IMR-90 (cell line): Measurements from ENCODE around the gene TACC2. TPM values are rescaled to one million over a fixed set of nuclear protein-coding genes. Genes with fewer than 3 reads are reported as not detected.

Source experiments
- ATAC-seq: fragments of 200-7000 bp; cut with Tn5 transposase; 2 replicates; pipeline ENCODE4 v1.9.1; 2020; ENCODE audit warnings: low read depth, mild to moderate bottlenecking, moderate library complexity
- BruUV-seq: library from RNA; stranded (reverse); fragments of 400-500 nt; replicated peaks from 2 replicates; lab custom pipeline; 2021; lab: Mats Ljungman, UMichigan
- CTCF ChIA-PET: fragments of 300-600 bp; formaldehyde crosslinking; extraction: SDS; loops from one replicate; lab custom pipeline; 2021; ENCODE audit warnings: antibody characterized with exemption; lab: Yijun Ruan, JAX
- POLR2A ChIA-PET: fragments of 300-600 bp; sonication (Branson Sonifier 250); formaldehyde crosslinking; loops from one replicate; lab custom pipeline; 2022; ENCODE audit warnings: antibody characterized with exemption; ENCODE audit not compliant: unreplicated experiment; lab: Charles Lee
- DNase-seq: peaks from one replicate; pipeline ENCODE4 v3.0.0; 2013
- H2AFZ ChIP-seq: replicated peaks from 2 replicates; pipeline ENCODE3; 2013; ENCODE audit warnings: low read length, mild to moderate bottlenecking; ENCODE audit not compliant: poor library complexity
- H2AK5ac ChIP-seq: 2 replicates; pipeline ENCODE4 v1.6.1; 2013; ENCODE audit warnings: low read depth, low read length, inconsistent platforms
- H2AK9ac ChIP-seq: replicated peaks from 2 replicates; pipeline ENCODE3; 2013; ENCODE audit warnings: mild to moderate bottlenecking, low read depth, low read length, moderate library complexity; ENCODE audit not compliant: poor library complexity
- H2BK120ac ChIP-seq: 2 replicates; pipeline ENCODE4 v1.6.1; 2013; ENCODE audit warnings: low read depth, low read length, inconsistent platforms
- H2BK15ac ChIP-seq: 3 replicates; pipeline ENCODE4 v1.6.1; 2013; ENCODE audit warnings: low read depth, low read length, inconsistent platforms
- H2BK20ac ChIP-seq: 2 replicates; pipeline ENCODE4 v1.6.1; 2013; ENCODE audit warnings: low read depth, mild to moderate bottlenecking, inconsistent platforms, low read length, moderate library complexity
- H2BK5ac ChIP-seq: 2 replicates; pipeline ENCODE4 v1.6.1; 2013; ENCODE audit warnings: mild to moderate bottlenecking, low read depth, low read length, inconsistent platforms; ENCODE audit not compliant: poor library complexity, severe bottlenecking
- H3K14ac ChIP-seq: replicated peaks from 2 replicates; pipeline ENCODE4 v1.6.1; 2013; ENCODE audit warnings: low read depth, low read length, inconsistent platforms
- H3K18ac ChIP-seq: 2 replicates; pipeline ENCODE4 v1.6.1; 2013; ENCODE audit warnings: low read depth, low read length, control low read depth
- H3K23ac ChIP-seq: 2 replicates; pipeline ENCODE4 v1.6.1; 2013; ENCODE audit warnings: low read depth, low read length, inconsistent platforms
- H3K27ac ChIP-seq: 2 replicates; pipeline ENCODE4 v1.5.1; 2013; ENCODE audit warnings: mild to moderate bottlenecking, control low read depth, low read length; ENCODE audit not compliant: insufficient read depth
- H3K27me3 ChIP-seq: 2 replicates; pipeline ENCODE4 v1.6.1; 2013; ENCODE audit warnings: low read length; ENCODE audit not compliant: control insufficient read depth, insufficient read depth
- H3K36me3 ChIP-seq: 2 replicates; pipeline ENCODE4 v1.6.1; 2013; ENCODE audit warnings: low read length, mixed read lengths; ENCODE audit not compliant: control insufficient read depth, insufficient read depth
- H3K4ac ChIP-seq: 2 replicates; pipeline ENCODE4 v1.6.1; 2013; ENCODE audit warnings: low read depth, low read length, inconsistent platforms
- H3K4me1 ChIP-seq: 2 replicates; pipeline ENCODE4 v1.6.1; 2013; ENCODE audit warnings: low read length, mixed read lengths; ENCODE audit not compliant: control insufficient read depth, insufficient read depth
- H3K4me2 ChIP-seq: 2 replicates; pipeline ENCODE4 v1.6.1; 2013; ENCODE audit warnings: low read depth, mild to moderate bottlenecking, control low read depth, low read length, moderate library complexity
- H3K4me3 ChIP-seq: 2 replicates; pipeline ENCODE4 v1.5.1; 2013; ENCODE audit warnings: low read depth, mild to moderate bottlenecking, control low read depth, low read length, moderate library complexity; ENCODE audit not compliant: insufficient read depth
- H3K56ac ChIP-seq: 2 replicates; pipeline ENCODE4 v1.6.1; 2013; ENCODE audit warnings: low read length, inconsistent platforms; ENCODE audit not compliant: insufficient read depth; ENCODE audit errors: extremely low read depth
- H3K79me1 ChIP-seq, 2 experiments: 2 replicates each; pipeline ENCODE4 v1.6.1; 2013; ENCODE audit warnings: low read length in 2 of 2, inconsistent platforms in 1 of 2, low read depth in 1 of 2
- H3K9ac ChIP-seq: 2 replicates; pipeline ENCODE4 v1.6.1; 2013; ENCODE audit warnings: low read depth, low read length, control low read depth
- H3K9me1 ChIP-seq: 2 replicates; pipeline ENCODE4 v1.6.1; 2013; ENCODE audit warnings: low read length, inconsistent platforms; ENCODE audit not compliant: insufficient read depth
- H3K9me3 ChIP-seq: 2 replicates; pipeline ENCODE4 v1.6.1; 2013; ENCODE audit warnings: low read length; ENCODE audit not compliant: control insufficient read depth, insufficient read depth
- H4K20me1 ChIP-seq: 2 replicates; pipeline ENCODE4 v1.6.1; 2013; ENCODE audit warnings: low read length, inconsistent platforms; ENCODE audit not compliant: insufficient read depth
- H4K5ac ChIP-seq: 2 replicates; pipeline ENCODE4 v1.6.1; 2013; ENCODE audit warnings: mild to moderate bottlenecking, low read depth, low read length, control low read depth
- H4K8ac ChIP-seq, 2 experiments: 2 replicates each; pipeline ENCODE4 v1.6.1; 2013; ENCODE audit warnings: low read depth in 2 of 2, low read length in 2 of 2, control low read depth in 1 of 2, inconsistent platforms in 1 of 2
- H4K91ac ChIP-seq: 2 replicates; pipeline ENCODE4 v1.6.1; 2013; ENCODE audit warnings: low read depth, low read length, inconsistent platforms; ENCODE audit not compliant: insufficient read depth
- BHLHE40 ChIP-seq: fragments of 150-350 bp; IDR thresholded peaks from 2 replicates; pipeline ENCODE4 v1.6.1; 2016; ENCODE audit warnings: mild to moderate bottlenecking, low read depth, low read length
- CHD1 ChIP-seq: IDR thresholded peaks from 2 replicates; pipeline ENCODE4 v1.6.1; 2012; ENCODE audit warnings: low read depth, low read length, improper control_type of control experiment
- FOS ChIP-seq: fragments of 150-350 bp; IDR thresholded peaks from 2 replicates; pipeline ENCODE4 v1.6.1; 2016; ENCODE audit warnings: low read depth, low read length
- MAZ ChIP-seq: IDR thresholded peaks from 2 replicates; pipeline ENCODE4 v1.6.1; 2012; ENCODE audit warnings: low read depth, mild to moderate bottlenecking, low read length, improper control_type of control experiment, moderate library complexity, borderline replicate concordance
- MXI1 ChIP-seq: IDR thresholded peaks from 2 replicates; pipeline ENCODE4 v1.6.1; 2012; ENCODE audit warnings: low read depth, mild to moderate bottlenecking, low read length, moderate library complexity, borderline replicate concordance
- NFE2L2 ChIP-seq: fragments of 150-350 bp; IDR thresholded peaks from 2 replicates; pipeline ENCODE4 v1.6.1; 2016; ENCODE audit warnings: low read depth, mild to moderate bottlenecking, low read length
- RAD21 ChIP-seq: IDR thresholded peaks from 2 replicates; pipeline ENCODE4 v1.6.1; 2012; ENCODE audit warnings: low read length, improper control_type of control experiment
- RCOR1 ChIP-seq: IDR thresholded peaks from 2 replicates; pipeline ENCODE4 v1.6.1; 2012; ENCODE audit warnings: mild to moderate bottlenecking, low read length, improper control_type of control experiment; ENCODE audit not compliant: insufficient replicate concordance
- RFX5 ChIP-seq: IDR thresholded peaks from 2 replicates; pipeline ENCODE4 v1.8.0; 2012; ENCODE audit warnings: low read depth, mild to moderate bottlenecking, low read length, moderate library complexity
- SMC3 ChIP-seq: fragments of 150-350 bp; IDR thresholded peaks from 2 replicates; pipeline ENCODE4 v1.6.1; 2016; ENCODE audit warnings: low read depth, mild to moderate bottlenecking, antibody characterized with exemption, low read length, moderate library complexity
- WGBS, 2 experiments: methylation state at CpG; one replicate each; pipeline versions ENCODE4 v1.1.5 to v1.1.7; 2013; ENCODE audit warnings: missing lambda C conversion rate in 2 of 2; ENCODE audit not compliant: insufficient read length in 1 of 2; ENCODE audit errors: extremely low coverage in 2 of 2; 5-methylcytosine and 5-hydroxymethylcytosine counted together
- dilution Hi-C: fragments of 300-500 bp; cut with HindIII; formaldehyde crosslinking; loops from one replicate; pipeline ENCODE4 v1.14.3; 2018; ENCODE audit warnings: low sequenced_read_pairs; ENCODE audit not compliant: unreplicated experiment
- in situ Hi-C: fragments of 300-500 bp; cut with MboI; formaldehyde crosslinking; loops from 3 replicates; pipeline ENCODE4 v1.14.3; 2019; ENCODE audit warnings: low sequenced_read_pairs, inconsistent platforms, mixed read lengths
- intact Hi-C: fragments of 100-400 bp; cut with micrococcal nuclease; formaldehyde crosslinking; loops from 2 replicates; pipeline ENCODE4 v1.10.0; 2022
- polyA plus RNA-seq, 3 experiments: library from polyadenylated mRNA; depleted of rRNA; stranded (reverse); fragments of >200 nt; gene quantifications; 2 replicates each; pipeline ENCODE4 v1.2.3, GENCODE V29; 2012; ENCODE audit warnings: low replicate concordance in 1 of 3
- total RNA-seq: library from RNA; depleted of rRNA; stranded (reverse); fragments of >200 nt; gene quantifications from 2 replicates; pipeline ENCODE4 v1.2.3, GENCODE V29; 2012
- TF ChIP-seq, protein P1 (sequence below): conservative IDR thresholded peaks from 2 replicates; pipeline ENCODE4 v1.5.1; 2012; ENCODE audit warnings: mild to moderate bottlenecking, low read depth, low read length, improper control_type of control experiment
- TF ChIP-seq, protein P2 (sequence below): fragments of 150-350 bp; IDR thresholded peaks from 2 replicates; pipeline ENCODE4 v1.6.1; 2017; ENCODE audit warnings: mild to moderate bottlenecking, antibody characterized with exemption, low read length, low read depth
- TF ChIP-seq, protein P3 (sequence below): fragments of 150-350 bp; IDR thresholded peaks from 2 replicates; pipeline ENCODE4 v1.6.1; 2016; ENCODE audit warnings: low read depth, mild to moderate bottlenecking, low read length, moderate library complexity, borderline replicate concordance

Gene TACC2
- total and polyA plus RNA-seq, 2 of the 4 experiments (the other 2 are of a cell fraction): 2.9 to 15.4 TPM

DNA sequence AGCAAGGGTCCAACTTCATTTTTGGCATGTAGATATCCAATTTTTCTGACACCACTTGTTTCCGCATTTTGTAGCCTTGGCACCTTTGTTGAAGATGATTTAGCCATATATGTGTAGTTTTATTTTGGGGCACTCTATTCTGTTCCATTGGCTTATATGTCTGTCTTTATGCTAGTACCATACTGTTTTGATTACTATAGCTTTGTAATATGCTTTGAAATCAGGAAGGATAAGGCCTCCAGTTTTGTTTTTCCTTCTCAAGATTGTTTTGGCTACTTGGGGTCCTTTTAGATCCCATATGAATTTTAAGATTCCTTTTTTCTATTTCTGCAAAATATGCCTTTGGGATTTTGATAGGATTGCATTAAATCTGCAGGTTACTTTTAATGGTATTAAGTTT lies 272.6 kb downstream of the TACC2 start:
- no peak overlapping the region for H2BK120ac ChIP-seq
- H4K8ac ChIP-seq: no peak overlapping the region
- no peak overlapping the region for H3K4ac ChIP-seq
- no peak overlapping the region for H3K56ac ChIP-seq
- no peak overlapping the region for H2BK15ac ChIP-seq
- dilution Hi-C loops (no loop called here), in situ Hi-C loops (no loop called here), intact Hi-C loops (loop anchor here (10.0 kb wide), 2 partner anchors 207 to 337 kb away; partner anchors contain the start of gene ATE1)
- H3K4me2 ChIP-seq: no peak overlapping the region
- DNase-seq: no peak
- no peaks in the 10 kb centered on the region for H3K9me3 ChIP-seq
- no peak overlapping the region for H2AK9ac ChIP-seq
- H2BK5ac ChIP-seq: no peak overlapping the region
- CTCF ChIA-PET: no interaction called here
- no CpG with 5 or more reads among the region's 1 CpG for WGBS, 2 experiments
- no peak for TF ChIP-seq NFE2L2
- TF ChIP-seq RAD21: no peak
- TF ChIP-seq RCOR1: no peak
- TF ChIP-seq, protein P1, sequence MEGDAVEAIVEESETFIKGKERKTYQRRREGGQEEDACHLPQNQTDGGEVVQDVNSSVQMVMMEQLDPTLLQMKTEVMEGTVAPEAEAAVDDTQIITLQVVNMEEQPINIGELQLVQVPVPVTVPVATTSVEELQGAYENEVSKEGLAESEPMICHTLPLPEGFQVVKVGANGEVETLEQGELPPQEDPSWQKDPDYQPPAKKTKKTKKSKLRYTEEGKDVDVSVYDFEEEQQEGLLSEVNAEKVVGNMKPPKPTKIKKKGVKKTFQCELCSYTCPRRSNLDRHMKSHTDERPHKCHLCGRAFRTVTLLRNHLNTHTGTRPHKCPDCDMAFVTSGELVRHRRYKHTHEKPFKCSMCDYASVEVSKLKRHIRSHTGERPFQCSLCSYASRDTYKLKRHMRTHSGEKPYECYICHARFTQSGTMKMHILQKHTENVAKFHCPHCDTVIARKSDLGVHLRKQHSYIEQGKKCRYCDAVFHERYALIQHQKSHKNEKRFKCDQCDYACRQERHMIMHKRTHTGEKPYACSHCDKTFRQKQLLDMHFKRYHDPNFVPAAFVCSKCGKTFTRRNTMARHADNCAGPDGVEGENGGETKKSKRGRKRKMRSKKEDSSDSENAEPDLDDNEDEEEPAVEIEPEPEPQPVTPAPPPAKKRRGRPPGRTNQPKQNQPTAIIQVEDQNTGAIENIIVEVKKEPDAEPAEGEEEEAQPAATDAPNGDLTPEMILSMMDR: no peak
- TF ChIP-seq RFX5: no peak
- TF ChIP-seq CHD1: no peak
- no peak for TF ChIP-seq SMC3
- TF ChIP-seq, protein P2, sequence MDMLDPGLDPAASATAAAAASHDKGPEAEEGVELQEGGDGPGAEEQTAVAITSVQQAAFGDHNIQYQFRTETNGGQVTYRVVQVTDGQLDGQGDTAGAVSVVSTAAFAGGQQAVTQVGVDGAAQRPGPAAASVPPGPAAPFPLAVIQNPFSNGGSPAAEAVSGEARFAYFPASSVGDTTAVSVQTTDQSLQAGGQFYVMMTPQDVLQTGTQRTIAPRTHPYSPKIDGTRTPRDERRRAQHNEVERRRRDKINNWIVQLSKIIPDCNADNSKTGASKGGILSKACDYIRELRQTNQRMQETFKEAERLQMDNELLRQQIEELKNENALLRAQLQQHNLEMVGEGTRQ: no peak
- TF ChIP-seq MAZ: no peak
- TF ChIP-seq, protein P3, sequence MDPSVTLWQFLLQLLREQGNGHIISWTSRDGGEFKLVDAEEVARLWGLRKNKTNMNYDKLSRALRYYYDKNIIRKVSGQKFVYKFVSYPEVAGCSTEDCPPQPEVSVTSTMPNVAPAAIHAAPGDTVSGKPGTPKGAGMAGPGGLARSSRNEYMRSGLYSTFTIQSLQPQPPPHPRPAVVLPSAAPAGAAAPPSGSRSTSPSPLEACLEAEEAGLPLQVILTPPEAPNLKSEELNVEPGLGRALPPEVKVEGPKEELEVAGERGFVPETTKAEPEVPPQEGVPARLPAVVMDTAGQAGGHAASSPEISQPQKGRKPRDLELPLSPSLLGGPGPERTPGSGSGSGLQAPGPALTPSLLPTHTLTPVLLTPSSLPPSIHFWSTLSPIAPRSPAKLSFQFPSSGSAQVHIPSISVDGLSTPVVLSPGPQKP: no peak
- no peak for TF ChIP-seq MXI1
- no peak for TF ChIP-seq BHLHE40
- no peak for TF ChIP-seq FOS
- no peak overlapping the region for H3K23ac ChIP-seq
- no peak overlapping the region for H3K9ac ChIP-seq
- H2BK20ac ChIP-seq: no peak overlapping the region
- no peak overlapping the region for H4K91ac ChIP-seq
- no peak overlapping the region for H3K18ac ChIP-seq
- H3K36me3 ChIP-seq: no peaks in the 10 kb centered on the region
- H3K27ac ChIP-seq: no peak overlapping the region
- no peak for ATAC-seq
- no TSS peak for BruUV-seq
- POLR2A ChIA-PET: no interaction called here
- H2AK5ac ChIP-seq: no peak overlapping the region
- H3K4me3 ChIP-seq: no peak overlapping the region
- H2AFZ ChIP-seq: no peak overlapping the region
- peaks cover 15% of the 10 kb centered on the region for H3K4me1 ChIP-seq
- no peaks in the 10 kb centered on the region for H4K20me1 ChIP-seq
- peaks cover 0 to 8% of the 10 kb centered on the region in 2 experiments; a peak in 1 of 4 replicates for H3K79me1 ChIP-seq
- no peak overlapping the region for H4K5ac ChIP-seq
- H3K27me3 ChIP-seq: no peaks in the 10 kb centered on the region
- peaks cover 4% of the 10 kb centered on the region; the same call in 1 of the 2 replicates for H3K9me1 ChIP-seq
- no peak overlapping the region for H3K14ac ChIP-seq
